ENCODE measurements around the gene DRG2.

The DRG2 gene

DNA sequence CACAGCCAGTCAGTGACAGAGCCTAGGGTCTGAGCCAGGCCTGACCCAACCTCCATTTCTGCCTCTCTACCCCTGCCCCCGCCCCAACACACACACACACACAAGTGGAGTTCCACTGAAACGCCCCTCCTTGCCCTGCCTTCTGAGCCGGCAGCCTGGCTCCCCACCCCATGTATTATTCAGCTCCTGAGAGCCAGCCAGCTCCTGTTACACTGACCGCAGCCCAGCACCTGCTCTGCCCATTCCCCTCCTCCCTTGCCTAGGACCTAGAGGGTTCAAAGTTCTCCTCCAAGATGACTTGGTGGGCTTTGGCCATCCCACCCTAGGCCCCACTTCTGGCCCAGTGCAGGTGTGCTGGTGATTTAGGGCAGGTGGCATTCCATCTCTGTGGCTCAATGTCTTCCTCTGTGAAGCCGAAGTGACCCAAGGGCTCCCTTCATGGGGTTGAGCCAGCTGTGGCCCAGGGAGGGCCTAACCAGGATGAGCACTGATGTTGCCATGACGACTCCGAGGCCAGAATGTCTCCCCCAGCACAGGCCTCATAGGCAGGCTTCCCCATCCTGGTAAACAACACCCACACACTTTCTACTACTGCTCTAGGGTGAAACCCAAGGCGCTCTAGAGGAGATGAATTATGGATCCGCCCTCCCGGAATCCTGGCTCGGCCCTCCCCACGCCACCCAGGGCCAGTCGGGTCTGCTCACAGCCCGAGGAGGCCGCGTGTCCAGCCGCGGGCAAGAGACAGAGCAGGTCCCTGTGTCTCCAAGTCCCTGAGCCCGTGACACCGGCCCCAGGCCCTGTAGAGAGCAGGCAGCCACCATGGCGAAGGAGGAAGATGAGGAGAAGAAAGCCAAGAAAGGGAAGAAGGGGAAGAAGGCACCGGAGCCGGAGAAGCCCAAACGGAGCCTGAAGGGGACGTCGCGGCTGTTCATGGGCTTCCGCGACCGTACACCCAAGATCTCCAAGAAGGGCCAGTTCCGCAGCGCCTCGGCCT lies 30.5 kb downstream of the DRG2 start:
- no peak for DNase-seq

DNA sequence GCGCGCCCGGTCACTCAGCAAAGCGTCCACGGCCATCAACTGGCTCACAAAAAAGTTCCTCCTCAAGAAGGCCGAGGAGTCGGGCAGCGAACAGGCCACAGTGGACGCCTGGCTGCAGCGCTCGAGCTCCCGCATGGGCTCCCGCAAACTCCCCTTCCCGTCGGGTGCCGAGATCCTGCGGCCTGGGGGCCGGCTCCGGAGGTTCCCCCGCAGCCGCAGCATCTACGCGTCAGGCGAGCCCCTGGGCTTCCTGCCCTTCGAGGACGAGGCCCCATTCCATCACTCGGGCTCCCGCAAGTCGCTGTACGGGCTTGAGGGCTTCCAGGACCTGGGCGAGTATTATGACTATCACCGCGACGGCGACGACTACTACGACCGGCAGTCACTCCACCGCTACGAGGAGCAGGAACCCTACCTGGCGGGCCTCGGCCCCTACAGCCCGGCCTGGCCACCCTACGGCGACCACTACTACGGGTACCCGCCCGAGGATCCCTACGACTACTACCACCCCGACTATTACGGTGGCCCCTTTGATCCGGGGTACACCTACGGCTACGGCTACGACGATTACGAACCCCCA lies 31.5 kb downstream of the DRG2 start:
- DNase-seq, result no peak

DNA sequence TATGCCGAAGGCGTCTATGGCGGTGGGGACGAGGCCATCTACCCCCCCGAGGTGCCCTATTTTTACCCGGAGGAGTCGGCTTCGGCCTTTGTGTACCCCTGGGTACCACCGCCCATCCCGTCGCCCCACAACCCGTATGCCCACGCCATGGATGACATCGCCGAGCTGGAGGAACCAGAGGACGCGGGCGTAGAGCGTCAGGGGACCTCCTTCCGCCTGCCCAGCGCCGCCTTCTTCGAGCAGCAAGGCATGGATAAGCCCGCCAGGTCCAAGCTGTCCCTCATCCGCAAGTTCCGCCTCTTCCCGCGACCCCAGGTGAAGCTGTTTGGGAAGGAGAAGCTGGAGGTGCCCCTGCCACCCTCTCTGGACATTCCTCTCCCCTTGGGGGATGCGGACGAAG lies 32.2 kb downstream of the DRG2 start:
- no peak for DNase-seq

DNA sequence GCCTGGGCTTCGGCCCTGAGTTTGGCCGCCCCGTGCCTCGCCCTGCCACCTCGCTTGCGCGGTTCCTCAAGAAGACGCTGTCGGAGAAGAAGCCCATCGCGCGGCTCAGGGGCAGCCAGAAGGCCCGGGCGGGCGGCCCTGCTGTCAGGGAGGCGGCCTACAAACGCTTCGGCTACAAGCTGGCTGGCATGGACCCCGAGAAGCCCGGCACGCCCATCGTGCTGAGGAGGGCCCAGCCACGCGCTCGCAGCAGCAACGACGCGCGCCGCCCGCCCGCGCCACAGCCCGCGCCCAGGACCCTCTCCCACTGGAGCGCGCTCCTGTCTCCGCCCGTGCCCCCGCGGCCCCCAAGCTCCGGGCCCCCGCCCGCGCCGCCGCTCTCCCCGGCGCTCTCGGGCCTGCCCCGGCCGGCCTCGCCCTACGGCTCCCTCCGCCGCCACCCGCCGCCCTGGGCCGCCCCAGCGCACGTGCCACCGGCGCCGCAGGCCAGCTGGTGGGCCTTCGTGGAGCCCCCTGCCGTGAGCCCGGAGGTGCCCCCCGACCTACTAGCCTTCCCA lies 32.8 kb downstream of the DRG2 start:
- no peak for DNase-seq

DNA sequence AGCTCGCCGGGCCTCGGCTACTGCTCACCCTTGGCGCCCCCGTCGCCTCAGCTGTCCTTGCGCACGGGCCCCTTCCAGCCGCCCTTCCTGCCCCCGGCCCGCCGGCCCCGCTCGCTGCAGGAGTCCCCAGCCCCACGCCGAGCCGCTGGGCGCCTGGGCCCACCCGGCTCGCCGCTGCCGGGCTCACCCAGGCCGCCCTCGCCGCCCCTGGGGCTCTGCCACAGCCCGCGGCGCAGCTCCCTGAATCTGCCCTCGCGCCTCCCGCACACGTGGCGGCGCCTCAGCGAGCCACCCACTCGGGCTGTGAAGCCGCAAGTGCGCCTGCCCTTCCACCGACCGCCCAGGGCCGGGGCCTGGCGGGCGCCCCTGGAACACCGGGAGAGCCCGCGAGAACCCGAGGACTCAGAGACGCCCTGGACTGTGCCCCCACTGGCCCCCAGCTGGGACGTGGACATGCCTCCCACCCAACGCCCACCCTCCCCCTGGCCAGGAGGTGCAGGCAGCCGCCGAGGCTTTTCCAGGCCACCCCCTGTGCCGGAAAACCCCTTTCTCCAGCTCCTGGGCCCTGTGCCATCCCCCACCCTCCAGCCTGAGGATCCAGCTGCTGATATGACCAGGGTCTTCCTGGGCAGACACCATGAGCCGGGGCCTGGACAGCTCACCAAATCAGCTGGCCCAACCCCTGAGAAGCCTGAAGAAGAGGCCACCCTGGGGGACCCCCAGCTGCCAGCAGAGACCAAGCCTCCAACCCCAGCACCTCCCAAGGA lies 33.6 kb downstream of the DRG2 start:
- no peak for DNase-seq

DNA sequence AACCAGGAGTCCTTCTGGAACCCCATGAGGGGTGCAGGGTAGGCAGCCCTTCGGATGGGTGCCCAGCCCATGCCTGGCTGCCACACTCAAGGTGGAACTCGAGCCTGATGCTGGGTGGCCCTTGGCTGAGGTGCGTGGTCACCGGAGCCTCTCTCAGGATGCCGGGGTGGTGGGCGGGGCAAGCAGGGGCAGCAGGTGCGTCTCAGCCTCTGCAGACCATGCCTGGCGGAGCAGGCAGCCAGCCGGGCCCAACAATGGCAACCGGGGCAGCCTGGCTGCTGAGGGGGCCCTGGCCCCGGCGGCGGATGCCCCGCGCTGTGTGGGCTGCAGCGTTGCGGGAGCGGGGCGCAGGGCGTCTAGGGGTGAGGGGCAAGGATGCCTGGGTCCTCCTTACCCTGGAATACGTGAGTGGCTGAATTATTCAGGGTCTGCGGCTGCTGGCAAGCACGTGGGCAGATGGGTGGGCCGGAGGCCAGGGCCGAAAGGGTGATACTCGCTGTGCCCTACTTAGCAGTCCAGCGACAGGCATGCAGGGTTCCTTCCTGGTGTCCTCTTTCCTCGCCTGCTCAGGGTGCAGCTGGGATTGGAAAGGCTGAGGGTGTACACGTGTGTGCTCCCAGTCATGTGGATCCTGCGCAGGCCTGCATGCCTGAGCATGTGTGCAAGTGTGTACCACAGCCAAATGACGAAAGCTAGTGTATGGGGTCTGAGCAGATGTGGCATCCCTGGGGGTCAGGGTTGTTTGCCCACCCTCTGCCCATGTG lies 35.4 kb downstream of the DRG2 start:
- DNase-seq, result no peak

DNA sequence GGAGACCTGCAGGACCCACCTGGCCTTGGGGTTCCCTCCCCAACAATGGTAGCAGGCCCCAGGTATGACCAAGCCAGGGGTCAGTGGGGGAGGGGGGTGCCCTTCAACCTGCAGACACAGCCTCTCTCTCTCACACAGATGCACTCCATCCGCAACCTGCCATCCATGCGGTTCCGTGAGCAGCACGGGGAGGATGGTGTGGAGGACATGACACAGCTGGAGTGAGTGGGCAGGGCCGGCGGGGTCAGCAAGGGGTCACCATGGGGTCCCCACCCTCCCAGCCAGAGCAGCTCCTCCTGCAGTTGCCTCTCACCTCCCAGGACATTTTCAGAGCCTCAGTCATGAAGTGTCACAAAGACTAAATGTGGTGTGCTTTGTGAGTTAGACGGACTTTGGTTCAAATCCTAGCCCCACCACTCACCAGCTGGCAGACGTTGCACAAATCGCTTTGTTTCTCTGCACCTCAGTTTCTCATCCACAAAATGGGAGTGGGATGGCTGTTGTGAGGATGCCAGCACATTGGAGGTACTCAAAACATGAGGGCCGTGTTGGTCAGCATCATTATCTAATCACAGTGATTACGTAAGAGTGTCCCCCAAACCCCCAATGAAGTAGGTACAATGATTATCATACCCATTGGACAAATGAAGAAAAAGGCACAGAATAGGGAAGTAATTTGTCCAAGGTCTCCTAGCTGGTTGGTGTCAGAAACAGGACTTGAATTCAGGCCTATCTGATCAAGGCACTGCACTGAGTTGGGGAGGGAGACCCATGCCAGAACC lies 36.8 kb downstream of the DRG2 start:
- no peak for DNase-seq

DNA sequence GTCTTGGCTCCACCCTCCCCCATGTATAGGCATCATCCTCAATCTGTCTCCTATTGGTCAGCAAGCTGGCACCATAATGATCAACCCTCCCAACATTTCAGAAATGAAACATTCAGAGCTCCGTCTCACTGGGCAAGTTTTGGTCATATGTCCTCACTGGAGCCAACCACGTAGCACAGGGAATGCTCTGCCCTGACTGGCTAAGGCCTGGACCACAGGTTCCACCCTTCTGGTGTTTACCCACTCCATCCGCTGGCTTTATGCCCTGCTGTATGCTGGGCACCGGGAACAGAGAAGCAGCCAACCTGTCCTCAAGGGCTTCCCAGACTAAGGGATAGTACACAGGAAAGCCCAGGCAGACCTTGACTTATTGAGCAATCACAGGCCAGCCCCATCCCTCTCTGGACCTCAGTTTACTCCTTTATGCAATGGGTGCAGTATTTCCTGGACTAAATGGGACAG lies 41.3 kb downstream of the DRG2 start:
- no peak for DNase-seq

DNA sequence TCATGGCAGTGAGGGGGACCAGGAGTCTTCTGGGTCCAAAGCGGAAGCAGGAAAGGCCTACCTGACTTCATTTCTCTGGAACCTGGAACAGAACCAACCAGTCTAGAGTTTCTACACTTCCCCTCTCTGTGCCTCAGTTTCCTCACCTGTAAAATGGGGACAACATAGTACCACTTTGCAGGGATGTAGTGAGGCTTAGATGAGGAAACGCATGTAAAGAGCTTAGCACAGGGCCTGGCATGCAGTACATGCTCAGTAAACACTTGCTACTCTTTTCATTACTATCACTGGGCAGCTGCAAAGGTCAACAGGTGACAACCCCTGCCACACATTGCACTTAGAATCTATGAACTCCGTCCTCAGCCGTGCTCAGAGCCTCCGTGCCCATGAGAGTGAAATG lies 45.0 kb downstream of the DRG2 start:
- no peak for DNase-seq

DNA sequence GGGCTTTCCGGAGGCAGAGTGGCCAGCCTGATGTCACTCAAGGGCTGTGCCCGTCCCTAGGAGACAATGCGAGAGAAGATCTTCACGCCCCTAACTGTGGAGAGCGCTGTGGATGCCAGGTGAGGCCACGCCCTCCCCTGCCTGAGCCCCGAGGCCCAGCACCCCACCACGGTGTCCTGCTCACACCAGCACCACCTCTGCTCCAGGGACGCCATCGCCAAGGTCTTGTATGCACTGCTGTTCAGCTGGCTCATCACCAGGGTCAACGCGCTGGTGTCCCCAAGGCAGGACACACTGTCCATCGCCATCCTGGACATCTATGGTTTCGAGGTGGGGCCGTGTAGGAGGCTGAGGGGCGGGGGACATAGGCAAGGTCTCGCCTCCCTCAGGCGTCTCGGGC lies 48.6 kb downstream of the DRG2 start:
- DNase-seq, result no peak

DNA sequence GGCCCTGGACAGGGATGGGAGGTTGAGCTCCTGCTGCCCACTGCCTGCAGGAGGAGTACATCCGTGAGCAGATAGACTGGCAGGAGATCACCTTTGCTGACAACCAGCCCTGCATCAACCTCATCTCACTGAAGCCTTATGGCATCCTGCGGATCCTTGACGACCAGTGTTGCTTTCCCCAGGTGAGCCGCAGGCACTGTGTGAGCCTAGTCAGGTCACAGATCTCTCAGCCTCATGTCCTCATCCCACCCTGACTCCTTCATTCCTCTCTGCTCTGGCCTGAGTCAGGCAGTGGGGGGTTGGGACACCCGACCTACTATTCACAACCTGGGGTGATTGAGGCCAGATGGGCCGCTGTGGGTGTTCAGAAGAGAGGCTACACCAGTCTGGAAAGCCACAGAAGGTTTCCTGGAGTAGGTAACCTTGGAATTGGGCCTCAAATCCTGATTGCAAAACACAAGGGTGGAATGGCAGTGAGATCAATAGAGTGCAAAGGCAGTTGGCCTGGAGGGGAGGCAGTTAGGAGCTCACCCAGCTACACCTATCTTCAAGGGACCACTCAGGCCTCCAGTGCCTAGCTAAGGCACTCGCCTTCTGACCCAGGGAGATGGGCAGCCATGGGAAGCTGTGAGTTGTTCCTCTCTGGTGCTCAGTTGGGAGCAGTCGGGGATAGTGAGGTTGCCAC lies 50.5 kb downstream of the DRG2 start:
- no peak for DNase-seq

DNA sequence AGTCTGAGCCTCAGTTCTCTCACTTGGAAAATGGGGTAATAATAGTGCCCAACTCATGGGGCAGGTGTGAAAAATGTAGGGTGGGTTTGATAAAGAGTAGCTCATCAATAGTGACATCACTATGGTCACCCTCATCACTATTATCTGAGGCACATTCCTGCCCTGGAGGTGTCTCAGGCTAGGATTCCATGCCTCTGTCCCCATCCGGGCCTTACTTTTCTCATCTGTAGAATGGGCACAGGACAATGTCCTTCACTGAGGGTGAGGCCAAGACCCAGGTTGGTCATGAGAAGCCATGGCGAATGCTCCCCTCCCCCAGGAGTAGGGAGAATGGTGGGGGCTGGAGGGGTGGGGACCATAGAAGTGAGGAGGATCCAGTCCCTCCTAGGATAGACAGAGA lies 51.3 kb downstream of the DRG2 start:
- no peak for DNase-seq

DNA sequence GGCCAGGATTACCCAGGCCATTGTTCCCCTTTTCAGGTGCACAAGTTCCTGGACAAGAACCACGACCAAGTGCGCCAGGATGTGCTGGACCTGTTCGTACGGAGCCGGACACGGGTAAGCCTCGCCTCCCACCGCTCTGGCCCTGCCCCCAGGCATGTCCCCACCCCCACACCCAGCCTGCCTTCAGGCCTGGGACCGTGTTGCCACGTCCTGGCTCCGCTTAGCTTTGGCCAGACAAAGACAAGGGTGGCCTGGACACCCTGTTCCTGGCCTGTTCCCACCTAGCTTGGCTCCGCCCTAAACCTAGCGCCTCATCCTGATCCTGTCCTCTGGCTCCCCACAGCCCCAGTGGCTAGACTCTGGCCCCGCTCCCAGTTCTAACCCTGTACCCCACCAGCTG lies 51.8 kb downstream of the DRG2 start:
- no peak for DNase-seq

DNA sequence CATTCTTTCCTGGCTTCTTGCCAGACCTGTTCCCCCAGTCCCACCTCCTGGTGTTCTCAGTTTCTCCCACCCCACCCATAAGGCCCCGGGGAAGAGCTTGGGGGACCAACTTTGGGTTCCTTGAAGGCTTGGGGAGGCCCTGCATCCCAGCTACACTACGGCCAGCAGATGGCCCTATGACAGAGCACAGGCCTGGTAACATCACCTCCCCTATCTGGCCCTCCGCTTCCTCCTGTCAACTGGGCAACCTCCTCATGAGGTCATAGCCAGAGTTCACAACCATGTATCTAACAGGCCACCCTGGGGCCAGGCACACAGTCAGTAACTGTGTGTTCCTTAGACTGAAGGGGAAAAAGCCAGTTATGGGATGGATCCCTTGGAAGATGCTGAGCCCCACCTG lies 52.2 kb downstream of the DRG2 start:
- DNase-seq, result no peak

DNA sequence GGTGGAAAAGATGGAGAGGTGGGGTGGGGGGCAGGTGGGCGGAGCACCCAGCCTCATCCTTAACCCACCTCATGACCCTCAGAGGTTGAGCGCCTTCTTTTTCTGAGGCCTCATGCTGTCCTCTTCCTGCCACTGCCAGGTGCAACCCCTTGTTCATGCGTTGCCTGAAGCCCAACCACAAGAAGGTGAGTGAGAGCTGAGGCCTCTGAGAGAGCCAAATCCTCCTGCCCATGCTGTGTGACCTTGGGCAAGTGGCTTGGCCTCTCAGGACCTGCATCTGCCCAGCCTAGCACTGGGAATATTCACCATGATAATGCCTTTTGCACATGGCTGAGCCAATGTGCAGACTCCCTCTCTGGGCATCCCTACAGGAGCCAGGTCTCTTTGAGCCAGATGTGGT lies 52.9 kb downstream of the DRG2 start:
- DNase-seq, result no peak

DNA sequence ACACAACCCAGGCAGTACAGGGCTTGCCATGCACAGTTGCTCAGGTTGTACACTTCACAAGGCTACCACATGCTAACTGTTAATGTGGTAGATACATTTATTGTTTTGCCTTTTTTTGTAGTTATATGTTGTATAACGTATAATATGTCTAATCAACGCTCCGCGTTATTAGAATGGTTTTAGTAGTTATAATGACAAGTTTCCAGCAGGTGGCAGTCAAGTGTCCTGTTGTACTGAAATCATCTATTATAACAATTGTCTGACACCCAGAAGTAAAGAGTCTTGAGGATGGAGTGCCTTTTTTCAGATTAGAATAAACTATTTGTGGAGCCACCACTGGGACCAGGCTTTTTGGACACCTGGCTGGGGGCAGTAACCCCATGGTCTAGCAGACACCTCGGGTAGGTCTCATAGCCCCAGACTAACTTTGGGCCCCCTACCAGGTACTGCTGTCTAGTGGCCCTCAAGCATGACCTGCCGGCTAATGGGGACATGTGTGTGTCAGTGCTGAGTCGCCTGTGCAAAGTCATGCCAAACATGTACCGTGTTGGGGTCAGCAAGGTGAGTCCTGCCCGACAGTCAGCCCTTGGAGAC lies 53.6 kb downstream of the DRG2 start:
- no peak for DNase-seq

DNA sequence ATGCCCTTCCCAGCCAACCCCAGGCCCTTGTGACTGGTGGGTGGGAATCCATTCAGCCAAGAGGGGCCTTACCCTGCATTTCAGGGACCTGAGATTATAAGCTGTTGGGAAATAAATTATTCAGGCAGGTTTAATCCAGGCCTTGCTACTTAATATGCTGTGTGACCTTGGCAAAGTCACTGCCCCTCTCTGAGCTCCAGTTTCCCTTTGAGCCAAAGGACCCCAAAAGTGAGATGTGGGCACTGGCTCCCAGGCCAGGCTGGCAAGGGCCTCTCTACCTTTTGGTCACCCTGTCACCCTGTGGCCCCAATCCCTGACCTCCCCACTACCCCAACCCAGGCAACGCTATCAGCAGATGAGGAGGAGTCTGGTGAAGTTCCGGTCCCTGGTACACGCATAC lies 54.7 kb downstream of the DRG2 start:
- DNase-seq, result no peak

DNA sequence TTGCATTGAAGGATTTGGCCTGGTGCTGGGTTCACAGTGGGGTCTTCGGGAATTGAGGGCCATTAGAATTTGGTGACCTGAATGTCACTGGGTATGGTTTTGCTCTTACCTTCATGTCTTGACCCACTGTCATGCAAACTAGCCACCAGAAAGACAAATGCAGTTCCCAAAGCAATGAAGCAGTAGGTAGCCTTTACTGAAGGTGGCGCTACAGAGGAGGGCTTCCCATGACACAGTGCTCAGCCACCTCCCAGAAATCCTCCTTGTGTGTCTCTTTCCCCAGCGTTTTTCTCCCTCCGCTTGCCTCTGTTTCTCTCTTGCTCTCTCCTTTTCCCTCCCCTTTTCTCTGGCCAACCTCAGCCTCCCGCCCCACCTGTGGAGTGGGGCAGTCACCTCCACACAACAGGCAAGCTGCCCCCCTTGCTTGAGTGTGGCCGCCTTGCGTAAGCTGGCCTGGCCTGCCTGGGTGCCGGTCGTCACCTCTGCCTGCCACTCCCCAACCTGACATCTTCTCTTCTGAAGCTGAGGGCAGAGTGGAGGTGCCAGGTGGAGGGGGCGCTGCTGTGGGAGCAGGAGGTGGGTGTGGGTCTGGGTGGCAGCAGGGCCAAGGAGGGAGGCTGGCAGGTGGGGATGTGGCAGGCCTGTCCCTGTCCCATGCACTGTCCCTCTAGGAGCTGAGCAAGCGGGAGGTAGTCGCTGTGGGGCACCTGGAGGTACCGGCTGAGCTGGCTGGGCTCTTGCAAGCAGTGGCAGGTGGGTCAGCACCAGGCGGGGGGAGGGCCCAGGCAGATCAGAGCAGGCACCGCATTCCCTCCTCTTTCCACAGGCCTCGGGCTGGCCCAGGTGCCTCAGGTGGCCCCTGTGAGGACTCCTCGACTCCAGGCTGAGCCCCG lies 55.5 kb downstream of the DRG2 start:
- no peak for DNase-seq

DNA sequence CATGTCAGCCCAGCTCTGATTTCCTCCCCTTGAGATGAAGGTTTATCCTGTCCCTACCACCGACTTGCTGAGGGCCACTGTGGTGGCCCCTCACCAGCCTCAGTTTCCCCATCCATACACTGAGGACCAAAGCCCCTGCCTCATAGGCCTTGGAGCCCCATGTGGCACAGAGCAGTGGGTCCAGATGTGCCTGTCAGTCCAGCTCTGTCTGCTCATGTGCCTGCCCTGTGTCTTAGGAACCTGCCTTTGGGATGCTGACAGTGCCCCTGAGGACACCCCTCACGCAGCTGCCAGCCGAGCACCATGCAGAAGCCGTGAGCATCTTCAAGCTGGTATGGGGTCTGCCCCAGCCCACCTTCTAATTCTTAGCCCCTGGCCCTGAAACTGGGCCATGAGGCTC lies 56.5 kb downstream of the DRG2 start:
- DNase-seq, result no peak

DNA sequence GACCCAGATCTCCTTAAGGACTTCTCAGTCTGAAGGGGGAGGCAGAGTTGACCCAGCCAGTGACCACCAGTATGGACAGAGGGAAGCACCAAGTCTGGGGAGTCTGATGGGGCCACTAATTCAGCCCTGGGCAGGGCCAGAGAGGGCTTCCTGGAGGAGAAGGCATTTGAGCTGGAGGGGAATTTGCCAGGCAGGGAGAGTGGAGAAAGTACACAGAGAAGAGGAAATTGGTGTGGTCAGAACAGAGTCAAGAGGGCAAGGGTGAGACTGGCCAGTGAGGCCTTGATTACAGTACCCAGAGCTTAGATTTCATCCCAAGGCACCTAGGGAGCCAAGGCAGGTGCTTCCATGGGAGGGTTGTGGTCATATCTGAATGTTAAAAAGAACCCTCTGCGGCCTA lies 57.1 kb downstream of the DRG2 start:
- no peak for DNase-seq

Data from NCI-H524 treated with DMSO at 0.1 percent for 48 hours (cell line).